GM12873 (cell line): ENCODE measurements around the gene PAK2.

Source experiments
- TF ChIP-seq, protein P1 (sequence below): IDR thresholded peaks from 2 replicates; pipeline ENCODE4 v1.5.1; 2012; ENCODE audit warnings: low read depth, mild to moderate bottlenecking, moderate library complexity, low read length, control low read depth; ENCODE audit not compliant: insufficient read depth; ENCODE audit errors: missing control alignments

PAK2 gene

GRCh38 chr3:196775938-196776337, 36.3 kb downstream of the PAK2 start:
- TF ChIP-seq, protein P1, sequence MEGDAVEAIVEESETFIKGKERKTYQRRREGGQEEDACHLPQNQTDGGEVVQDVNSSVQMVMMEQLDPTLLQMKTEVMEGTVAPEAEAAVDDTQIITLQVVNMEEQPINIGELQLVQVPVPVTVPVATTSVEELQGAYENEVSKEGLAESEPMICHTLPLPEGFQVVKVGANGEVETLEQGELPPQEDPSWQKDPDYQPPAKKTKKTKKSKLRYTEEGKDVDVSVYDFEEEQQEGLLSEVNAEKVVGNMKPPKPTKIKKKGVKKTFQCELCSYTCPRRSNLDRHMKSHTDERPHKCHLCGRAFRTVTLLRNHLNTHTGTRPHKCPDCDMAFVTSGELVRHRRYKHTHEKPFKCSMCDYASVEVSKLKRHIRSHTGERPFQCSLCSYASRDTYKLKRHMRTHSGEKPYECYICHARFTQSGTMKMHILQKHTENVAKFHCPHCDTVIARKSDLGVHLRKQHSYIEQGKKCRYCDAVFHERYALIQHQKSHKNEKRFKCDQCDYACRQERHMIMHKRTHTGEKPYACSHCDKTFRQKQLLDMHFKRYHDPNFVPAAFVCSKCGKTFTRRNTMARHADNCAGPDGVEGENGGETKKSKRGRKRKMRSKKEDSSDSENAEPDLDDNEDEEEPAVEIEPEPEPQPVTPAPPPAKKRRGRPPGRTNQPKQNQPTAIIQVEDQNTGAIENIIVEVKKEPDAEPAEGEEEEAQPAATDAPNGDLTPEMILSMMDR = no peak

- TF ChIP-seq, protein P1 = no peak
Measured at GRCh38 chr3:196777836-196778235, 38.2 kb downstream of the PAK2 start.

DNA sequence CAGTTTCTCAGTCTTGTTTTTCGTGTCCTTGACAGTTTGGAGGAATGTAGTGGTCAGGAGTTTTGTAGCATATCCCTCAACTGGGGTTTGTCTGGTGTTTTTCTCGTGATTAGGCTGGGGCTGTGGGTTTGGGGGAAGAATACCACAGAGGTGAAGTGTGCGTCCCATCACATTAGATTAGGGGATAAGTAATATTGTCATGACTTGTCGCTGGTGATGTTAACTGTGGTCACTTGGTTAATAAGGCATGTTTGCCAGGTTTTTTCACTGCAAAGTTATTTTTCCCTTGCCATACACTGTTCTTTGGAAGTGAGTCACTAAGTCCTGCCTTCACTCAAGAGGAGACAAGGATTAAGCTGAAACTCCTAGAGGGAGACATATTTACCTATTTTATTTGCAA, 39.1 kb downstream of the PAK2 start:
- TF ChIP-seq, protein P1 = no peak

- TF ChIP-seq, protein P1 = no peak
Measured at GRCh38 chr3:196782511-196782910, 42.9 kb downstream of the PAK2 start.

DNA sequence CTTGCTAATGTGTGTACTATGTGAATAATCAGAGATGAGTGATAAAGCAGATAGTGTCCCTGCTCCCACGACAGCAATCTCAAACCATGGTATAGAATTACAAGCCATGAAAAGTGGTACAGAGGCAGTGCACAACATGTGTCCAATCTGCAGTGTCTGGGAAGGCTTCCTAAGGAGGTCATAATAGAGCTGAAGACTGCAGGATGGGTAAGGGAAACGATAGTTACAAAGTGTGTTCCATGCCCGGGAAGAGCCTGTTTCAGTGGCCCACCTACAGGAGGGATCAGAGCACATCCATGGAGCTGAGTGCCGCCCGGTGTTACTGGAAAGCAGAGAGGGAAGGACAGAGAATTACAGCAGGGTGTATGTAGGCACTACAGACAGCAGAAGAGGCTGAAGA, 48.9 kb downstream of the PAK2 start:
- TF ChIP-seq, protein P1 = no peak

DNA sequence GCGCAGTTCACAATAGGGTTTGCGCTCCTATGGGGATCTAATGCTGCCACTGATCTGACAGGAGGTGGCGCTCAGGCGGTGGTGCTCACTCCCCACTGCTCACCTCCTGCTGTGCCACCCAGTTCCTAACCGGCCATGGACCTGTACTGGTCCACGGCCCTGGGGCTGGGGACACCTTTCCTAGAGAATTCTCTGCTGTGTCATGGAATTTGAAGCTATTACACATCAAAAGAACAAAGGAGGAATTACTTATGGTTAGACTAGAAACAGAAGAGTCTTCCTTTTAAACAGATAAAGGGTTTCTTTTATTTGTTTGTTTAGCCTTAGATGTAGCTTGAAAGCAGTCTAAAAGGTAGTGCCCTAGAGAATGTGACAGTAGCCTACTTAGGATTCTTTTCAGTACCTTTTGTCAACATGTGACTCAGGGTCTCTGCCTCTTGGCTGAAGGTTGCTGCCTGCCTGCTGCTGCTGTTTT, 50.3 kb downstream of the PAK2 start:
- TF ChIP-seq, protein P1 = no peak

DNA sequence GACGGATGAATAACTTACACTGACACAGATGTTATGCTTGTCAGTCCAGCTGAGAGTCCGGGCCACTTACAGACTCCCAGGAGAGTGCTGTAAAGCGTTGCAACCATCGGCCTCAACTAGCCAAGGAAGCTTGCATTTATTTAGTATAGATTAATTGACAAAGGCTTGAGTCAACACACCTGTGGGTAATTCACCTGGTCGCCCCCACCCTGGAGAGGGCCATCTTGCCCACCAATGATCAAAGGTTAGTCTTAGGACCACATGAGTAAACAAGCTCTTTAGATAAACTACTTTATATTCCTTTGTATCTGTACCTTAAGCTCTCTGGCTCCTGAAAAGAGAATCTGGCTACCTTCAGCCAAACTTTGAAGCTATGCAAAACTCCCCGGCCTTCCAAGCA, 51.0 kb downstream of the PAK2 start:
- TF ChIP-seq, protein P1 = no peak
